OCI-LY3 (cell line): ENCODE results near the gene RERE.
"Not testable (repeated sequence)": the region's sequence is repeated elsewhere in the genome, so short reads cannot be mapped to it uniquely, and the experiment has no call there.

Experiments
- H2AFZ ChIP-seq: fragments of 200-600, 300-600 bp; shearing (Covaris generic); 2 replicates; pipeline ENCODE4 v1.6.0; 2014; ENCODE audit warnings: antibody characterized with exemption, low read depth, low read length
- H3K27ac ChIP-seq: fragments of 200-600, 300-600 bp; sonication (generic); 2 replicates; pipeline ENCODE4 v1.5.1; 2014; ENCODE audit warnings: mild to moderate bottlenecking, low read length, moderate library complexity, mixed read lengths
- H3K27me3 ChIP-seq: fragments of 200-600, 300-600 bp; sonication (generic); 2 replicates; pipeline ENCODE4 v1.6.1; 2014; ENCODE audit warnings: low read depth, low read length, mixed read lengths
- H3K36me3 ChIP-seq: fragments of 200-600, 300-600 bp; sonication (generic); replicated peaks from 2 replicates; pipeline ENCODE3; 2014; ENCODE audit warnings: low read depth, low read length, mixed read lengths
- H3K4me1 ChIP-seq: fragments of 300-600, 200-600 bp; sonication (generic); 2 replicates; pipeline ENCODE4 v1.6.1; 2014; ENCODE audit warnings: low read length, mixed read lengths
- H3K4me2 ChIP-seq: fragments of 200-600, 300-600 bp; sonication (generic); 2 replicates; pipeline ENCODE4 v1.6.1; 2014; ENCODE audit warnings: low read length, mixed read lengths
- H3K4me3 ChIP-seq: fragments of 300-600, 200-600 bp; sonication (generic); 2 replicates; pipeline ENCODE4 v1.5.1; 2014; ENCODE audit warnings: antibody characterized with exemption, mild to moderate bottlenecking, low read length, moderate library complexity
- H3K79me2 ChIP-seq: fragments of 300-600, 200-600 bp; shearing (Covaris generic); 2 replicates; pipeline ENCODE4 v1.6.1; 2014; ENCODE audit warnings: mild to moderate bottlenecking, low read length, mixed read lengths
- H3K9ac ChIP-seq: fragments of 300-600, 200-600 bp; shearing (Covaris generic); 2 replicates; pipeline ENCODE4 v1.6.0; 2014; ENCODE audit warnings: mild to moderate bottlenecking, low read length, moderate library complexity
- H3K9me3 ChIP-seq: fragments of 200-600, 300-600 bp; shearing (Covaris generic); 2 replicates; pipeline ENCODE4 v1.6.1; 2014; ENCODE audit warnings: low read length, mixed read lengths; ENCODE audit not compliant: insufficient read depth
- H4K20me1 ChIP-seq: fragments of 200-600, 300-600 bp; sonication (generic); 2 replicates; pipeline ENCODE4 v1.6.1; 2016; ENCODE audit warnings: low read length, mixed read lengths; ENCODE audit not compliant: insufficient read depth
- EZH2phosphoT487 ChIP-seq: fragments of 200-600 bp; shearing (Covaris generic); IDR thresholded peaks from 2 replicates; pipeline ENCODE4 v1.6.1; 2018; ENCODE audit warnings: antibody characterized with exemption, mixed run types, low read depth
- TF ChIP-seq, protein P1 (sequence below): fragments of 200-600, 300-600 bp; sonication (generic); IDR thresholded peaks from 2 replicates; pipeline ENCODE4 v1.5.1; 2014; ENCODE audit warnings: antibody characterized with exemption, low read length, low read depth

Gene RERE

DNA sequence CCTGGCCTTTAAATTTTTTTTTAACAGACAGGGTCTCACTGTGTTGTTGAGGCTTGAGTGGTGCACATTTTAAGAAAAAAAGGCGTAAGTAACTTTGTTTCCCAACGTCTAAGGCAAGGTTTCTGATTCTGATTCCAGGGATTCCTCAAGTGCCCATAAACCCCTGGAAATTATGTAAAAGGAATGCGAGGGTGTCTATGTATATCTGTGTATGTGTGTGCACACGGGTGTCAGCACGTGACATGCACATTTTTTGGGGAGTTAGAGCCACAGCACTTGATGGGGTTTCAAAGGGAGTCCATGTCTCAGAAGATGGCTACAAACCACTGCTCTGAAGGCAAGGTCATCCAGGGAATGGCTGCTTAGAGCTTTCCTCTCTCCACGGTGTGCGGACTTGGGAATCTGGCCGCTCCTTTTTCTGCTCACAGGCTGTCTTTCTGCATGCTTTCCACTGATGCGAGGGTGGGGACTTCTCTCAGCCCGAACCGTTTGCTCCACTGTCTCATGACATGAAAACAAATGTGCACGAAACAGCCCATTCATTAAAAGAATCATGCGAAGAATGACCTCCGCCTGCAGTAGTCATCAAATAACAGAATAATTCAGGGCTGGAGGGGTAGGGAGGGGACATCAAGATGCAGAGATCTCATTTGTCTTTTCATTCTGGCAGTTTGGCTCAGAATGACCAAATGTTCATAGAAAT is 18.7 kb upstream of the RERE start:
- no peak overlapping the region for H3K4me2 ChIP-seq
- no peaks in the 10 kb centered on the region for H3K4me1 ChIP-seq
- no peaks in the 10 kb centered on the region for H3K9me3 ChIP-seq
- no peak for TF ChIP-seq EZH2phosphoT487
- TF ChIP-seq, protein P1, sequence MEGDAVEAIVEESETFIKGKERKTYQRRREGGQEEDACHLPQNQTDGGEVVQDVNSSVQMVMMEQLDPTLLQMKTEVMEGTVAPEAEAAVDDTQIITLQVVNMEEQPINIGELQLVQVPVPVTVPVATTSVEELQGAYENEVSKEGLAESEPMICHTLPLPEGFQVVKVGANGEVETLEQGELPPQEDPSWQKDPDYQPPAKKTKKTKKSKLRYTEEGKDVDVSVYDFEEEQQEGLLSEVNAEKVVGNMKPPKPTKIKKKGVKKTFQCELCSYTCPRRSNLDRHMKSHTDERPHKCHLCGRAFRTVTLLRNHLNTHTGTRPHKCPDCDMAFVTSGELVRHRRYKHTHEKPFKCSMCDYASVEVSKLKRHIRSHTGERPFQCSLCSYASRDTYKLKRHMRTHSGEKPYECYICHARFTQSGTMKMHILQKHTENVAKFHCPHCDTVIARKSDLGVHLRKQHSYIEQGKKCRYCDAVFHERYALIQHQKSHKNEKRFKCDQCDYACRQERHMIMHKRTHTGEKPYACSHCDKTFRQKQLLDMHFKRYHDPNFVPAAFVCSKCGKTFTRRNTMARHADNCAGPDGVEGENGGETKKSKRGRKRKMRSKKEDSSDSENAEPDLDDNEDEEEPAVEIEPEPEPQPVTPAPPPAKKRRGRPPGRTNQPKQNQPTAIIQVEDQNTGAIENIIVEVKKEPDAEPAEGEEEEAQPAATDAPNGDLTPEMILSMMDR = no peak
- 0 out of 2 replicates have a peak, but pooled peaks cover 8% of the 10 kb centered on the region for H3K27me3 ChIP-seq
- H4K20me1 ChIP-seq = no peaks in the 10 kb centered on the region
- no peak overlapping the region for H3K9ac ChIP-seq
- no peak overlapping the region for H2AFZ ChIP-seq
- no peak overlapping the region for H3K27ac ChIP-seq
- no peaks in the 10 kb centered on the region for H3K79me2 ChIP-seq
- no peaks in the 10 kb centered on the region for H3K36me3 ChIP-seq
- H3K4me3 ChIP-seq = no peak overlapping the region

- Histone ChIP-seq H3K27me3 (no peaks in the 10 kb centered on the region), H3K4me1 (peaks cover 8% of the 10 kb centered on the region; the same call in 1 of the 2 replicates), H2AFZ (no peak overlapping the region), H3K4me2 (no peak overlapping the region), H3K79me2 (no peaks in the 10 kb centered on the region), H3K27ac (no peak overlapping the region), H3K9me3 (no peaks in the 10 kb centered on the region), H3K4me3 (no peak overlapping the region), H3K9ac (no peak overlapping the region), H3K36me3 (no peaks in the 10 kb centered on the region), H4K20me1 (no peaks in the 10 kb centered on the region)
- TF ChIP-seq, protein P1 = no peak
- no peak for TF ChIP-seq EZH2phosphoT487
These were observed 13.9 kb upstream of the RERE start for GRCh38 chr1:8831340-8831739.

GRCh38 chr1:8830732-8831131 is 13.3 kb upstream of the RERE start:
- H3K27me3 ChIP-seq, H3K9ac ChIP-seq, H3K79me2 ChIP-seq, H4K20me1 ChIP-seq, H2AFZ ChIP-seq, H3K36me3 ChIP-seq, H3K9me3 ChIP-seq, H3K27ac ChIP-seq, H3K4me1 ChIP-seq, H3K4me3 ChIP-seq, H3K4me2 ChIP-seq: not testable (repeated sequence)

DNA sequence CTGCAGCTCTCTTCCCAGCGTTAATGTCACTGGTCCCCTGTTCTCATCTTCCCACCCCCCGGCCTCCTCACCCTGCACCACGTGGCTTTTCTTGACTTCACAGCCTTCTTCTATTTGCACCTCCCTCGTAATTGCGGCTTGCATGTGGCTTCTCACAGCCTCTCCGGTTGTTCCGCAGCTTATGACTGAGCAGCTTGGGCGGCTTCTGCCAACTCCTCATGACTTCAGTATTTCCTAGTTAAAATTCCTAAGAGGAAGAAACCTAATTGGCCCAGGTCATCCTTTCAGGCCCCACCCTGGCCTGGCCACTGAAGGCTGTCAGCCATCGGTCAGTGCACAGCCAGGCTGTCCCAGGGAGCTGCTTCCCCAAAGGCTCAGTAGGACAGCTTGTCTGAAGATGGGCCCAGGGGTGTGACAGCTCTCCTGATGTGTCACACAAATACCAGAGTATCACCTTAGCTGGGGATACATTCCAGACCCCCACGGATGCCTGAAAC is 8.6 kb upstream of the RERE start:
- H3K9ac ChIP-seq = no peak overlapping the region
- no peaks in the 10 kb centered on the region for H3K79me2 ChIP-seq
- H3K27ac ChIP-seq = no peak overlapping the region
- H3K27me3 ChIP-seq = 0 out of 2 replicates have a peak, but pooled peaks cover 3% of the 10 kb centered on the region
- H2AFZ ChIP-seq = no peak overlapping the region
- H3K4me1 ChIP-seq = peaks cover 11% of the 10 kb centered on the region
- no peak overlapping the region for H3K4me2 ChIP-seq
- no peak overlapping the region for H3K4me3 ChIP-seq
- H4K20me1 ChIP-seq = no peaks in the 10 kb centered on the region
- TF ChIP-seq EZH2phosphoT487 = no peak
- TF ChIP-seq, protein P1 = no peak
- no peaks in the 10 kb centered on the region for H3K36me3 ChIP-seq
- H3K9me3 ChIP-seq = no peaks in the 10 kb centered on the region
